GM23338 (cell line): Measurements from ENCODE around the gene SH3RF3. TPM values are rescaled to one million over a fixed set of nuclear protein-coding genes. Genes with fewer than 3 reads are reported as not detected.

ENCODE experiments used
- ATAC-seq: fragments of 200-7000 bp; cut with Tn5 transposase; 3 replicates; pipeline ENCODE4 v1.9.1; 2020
- DNase-seq: peaks from one replicate; pipeline ENCODE4 v3.0.0-alpha.2; 2015; ENCODE audit warnings: low spot score
- H2AFZ ChIP-seq: fragments of 200-600 bp; sonication (generic); 2 replicates; pipeline ENCODE4 v1.8.0; 2016; ENCODE audit warnings: antibody characterized with exemption, mild to moderate bottlenecking, moderate library complexity
- H3F3A ChIP-seq: fragments of 200-600 bp; sonication (generic); replicated peaks from 2 replicates; pipeline ENCODE4 v1.8.0; 2017; ENCODE audit warnings: antibody characterized with exemption, mixed run types, low read depth
- H3K27ac ChIP-seq: fragments of 200-600 bp; sonication (generic); 2 replicates; pipeline ENCODE4 v1.6.1; 2016; ENCODE audit warnings: low read depth
- H3K27me3 ChIP-seq: fragments of 200-600 bp; sonication (generic); 2 replicates; pipeline ENCODE4 v1.8.0; 2016; ENCODE audit warnings: mild to moderate bottlenecking, mixed run types, moderate library complexity; ENCODE audit not compliant: insufficient read depth
- H3K36me3 ChIP-seq: fragments of 200-600 bp; sonication (generic); 2 replicates; pipeline ENCODE4 v1.8.0; 2016; ENCODE audit warnings: mild to moderate bottlenecking; ENCODE audit not compliant: insufficient read depth
- H3K4me1 ChIP-seq: fragments of 200-600 bp; sonication (generic); 2 replicates; pipeline ENCODE4 v1.8.0; 2016; ENCODE audit warnings: mild to moderate bottlenecking, moderate library complexity; ENCODE audit not compliant: insufficient read depth
- H3K4me2 ChIP-seq: fragments of 200-600 bp; sonication (generic); 2 replicates; pipeline ENCODE4 v1.7.1; 2017; ENCODE audit warnings: mixed run types
- H3K4me3 ChIP-seq: fragments of 200-600 bp; sonication (generic); 2 replicates; pipeline ENCODE4 v1.6.1; 2016; ENCODE audit warnings: mixed run types
- H3K79me2 ChIP-seq: fragments of 200-600 bp; sonication (generic); replicated peaks from 2 replicates; pipeline ENCODE4 v1.8.0; 2017; ENCODE audit warnings: mild to moderate bottlenecking; ENCODE audit not compliant: insufficient read depth
- H3K9me2 ChIP-seq: fragments of 200-600 bp; sonication (generic); 2 replicates; pipeline ENCODE4 v1.8.0; 2017; ENCODE audit not compliant: insufficient read depth
- H4K20me1 ChIP-seq: fragments of 200-600 bp; sonication (generic); replicated peaks from 2 replicates; pipeline ENCODE4 v1.8.0; 2017; ENCODE audit warnings: mild to moderate bottlenecking; ENCODE audit not compliant: insufficient read depth
- H3K27ac Mint-ChIP-seq: 2 replicates; pipeline ENCODE4 v1.8.0; 2020; ENCODE audit warnings: inconsistent platforms, mild to moderate bottlenecking, moderate library complexity, mixed read lengths
- H3K27me3 Mint-ChIP-seq: 3 replicates; pipeline ENCODE4 v1.8.0; 2022; ENCODE audit warnings: low read depth, mild to moderate bottlenecking, moderate library complexity, mixed read lengths, inconsistent platforms; ENCODE audit not compliant: insufficient read depth, poor library complexity
- H3K36me3 Mint-ChIP-seq: 3 replicates; pipeline ENCODE4 v1.8.0; 2021; ENCODE audit warnings: low read depth, mild to moderate bottlenecking, inconsistent platforms, moderate library complexity, mixed read lengths
- H3K4me1 Mint-ChIP-seq: 3 replicates; pipeline ENCODE4 v1.8.0; 2020; ENCODE audit warnings: mild to moderate bottlenecking, inconsistent platforms, mixed read lengths
- H3K4me3 Mint-ChIP-seq: 3 replicates; pipeline ENCODE4 v1.8.0; 2021; ENCODE audit warnings: moderate library complexity, mild to moderate bottlenecking, inconsistent platforms, mixed read lengths
- H3K9me3 Mint-ChIP-seq: 3 replicates; pipeline ENCODE4 v1.8.0; 2020; ENCODE audit warnings: moderate library complexity, mild to moderate bottlenecking, inconsistent platforms, mixed read lengths
- CREB1 ChIP-seq: fragments of 250-450 bp; sonication (Bioruptor Pico); IDR thresholded peaks from 2 replicates; pipeline ENCODE4 v1.5.0; 2020; ENCODE audit warnings: low read depth, mild to moderate bottlenecking, moderate library complexity
- ETS1 ChIP-seq: IDR thresholded peaks from 2 replicates; pipeline ENCODE4 v1.6.1; 2016; ENCODE audit warnings: antibody characterized with exemption
- EZH2 ChIP-seq: fragments of 200-600 bp; sonication (generic); IDR thresholded peaks from one replicate; pipeline ENCODE4 v1.8.0; 2017; ENCODE audit warnings: antibody characterized with exemption, mild to moderate bottlenecking, low read depth; ENCODE audit not compliant: unreplicated experiment
- EZH2phosphoT487 ChIP-seq: fragments of 200-600 bp; sonication (generic); IDR thresholded peaks from one replicate; pipeline ENCODE4 v1.8.1; 2018; ENCODE audit warnings: antibody characterized with exemption; ENCODE audit not compliant: unreplicated experiment
- JUNB ChIP-seq: IDR thresholded peaks from one replicate; pipeline ENCODE4 v1.6.1; 2016; ENCODE audit warnings: antibody characterized with exemption; ENCODE audit not compliant: unreplicated experiment
- POLR2AphosphoS5 ChIP-seq: IDR thresholded peaks from 2 replicates; pipeline ENCODE4 v1.6.1; 2016; ENCODE audit warnings: antibody characterized with exemption, low read depth
- ZNF114 ChIP-seq: fragments of 250-450 bp; sonication (Bioruptor Pico); IDR thresholded peaks from 2 replicates; pipeline ENCODE4 v1.5.0; 2020; ENCODE audit warnings: mild to moderate bottlenecking, moderate library complexity
- ZNF331 ChIP-seq: fragments of 250-450 bp; sonication (Bioruptor Pico); IDR thresholded peaks from 2 replicates; pipeline ENCODE4 v1.5.0; 2020; ENCODE audit warnings: low read depth, mild to moderate bottlenecking, moderate library complexity
- ZNF462 ChIP-seq: fragments of 250-450 bp; sonication (Bioruptor Pico); IDR thresholded peaks from 2 replicates; pipeline ENCODE4 v1.5.0; 2020; ENCODE audit warnings: mild to moderate bottlenecking, moderate library complexity
- polyA plus RNA-seq: library from polyadenylated mRNA; unstranded; fragments of >200 nt; fragmentation: Nextera tagmentation; extraction: Ambion mirVana; gene quantifications from 2 replicates; pipeline ENCODE4 v1.2.1, GENCODE V29; 2016
- total RNA-seq: library from RNA; depleted of rRNA; stranded (reverse); fragments of >200 nt; shearing (Covaris generic); gene quantifications from 2 replicates; pipeline ENCODE4 v1.2.3, GENCODE V29; 2014

SH3RF3 gene
- total and polyA plus RNA-seq, 2 experiments from 2014 or later = 0.11 to 0.63 TPM

DNA sequence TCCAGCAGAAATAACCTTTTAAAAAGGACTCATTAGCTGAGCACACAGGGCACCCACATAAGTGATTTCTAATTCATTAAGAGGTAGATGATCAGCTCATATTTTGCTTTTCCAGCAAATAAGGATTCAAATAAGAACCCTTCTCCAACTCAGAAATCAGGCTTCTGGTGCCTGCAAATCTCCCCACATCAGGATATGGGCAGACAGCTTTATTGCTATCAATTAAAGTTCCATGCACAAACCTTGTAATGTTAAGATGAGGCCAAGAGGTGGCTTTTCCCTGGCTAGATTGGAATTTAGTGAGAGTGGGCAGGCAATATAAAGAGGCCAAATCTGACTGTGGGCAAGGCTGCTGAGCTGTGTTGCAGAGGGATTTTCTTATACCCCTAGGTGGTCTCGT, 193.6 kb downstream of the SH3RF3 start (continued):
- TF ChIP-seq ZNF462 (CRISPR knock-in tag) = no peak
- no peak for TF ChIP-seq ZNF331

GRCh38 chr2:109324861-109325260, 195.9 kb downstream of the SH3RF3 start:
- Mint-ChIP-seq H3K27me3 (peaks cover 5% of the 10 kb centered on the region), H3K4me3 (no peak overlapping the region), H3K4me1 (peaks cover 17% of the 10 kb centered on the region), H3K27ac (no peak overlapping the region), H3K36me3 (no peaks in the 10 kb centered on the region), H3K9me3 (peaks cover 5% of the 10 kb centered on the region; the same call in 2 of the 3 replicates)
- no peaks in the 10 kb centered on the region for H3F3A ChIP-seq
- H3K27ac ChIP-seq = no peak overlapping the region
- no peak overlapping the region for H3K4me2 ChIP-seq
- no peaks in the 10 kb centered on the region for H3K79me2 ChIP-seq
- peaks cover 5% of the 10 kb centered on the region; the same call in 1 of the 2 replicates for H3K9me2 ChIP-seq
- ATAC-seq (no peak), DNase-seq (no peak)
- H2AFZ ChIP-seq = no peak overlapping the region
- no peak overlapping the region for H3K4me3 ChIP-seq
- no peaks in the 10 kb centered on the region for H4K20me1 ChIP-seq
- H3K36me3 ChIP-seq = no peaks in the 10 kb centered on the region
- TF ChIP-seq ZNF114 (no peak), JUNB (no peak), ETS1 (no peak), CREB1 (no peak), EZH2phosphoT487 (no peak), ZNF462 (CRISPR knock-in tag) (no peak), EZH2 (no peak), POLR2AphosphoS5 (no peak), ZNF331 (no peak)
- no peaks in the 10 kb centered on the region for H3K27me3 ChIP-seq
- no peaks in the 10 kb centered on the region for H3K4me1 ChIP-seq
